Left kidney (tissue), 2 donors: ENCODE results near the gene DXO. TPM values are rescaled to one million over a fixed set of nuclear protein-coding genes. Genes with fewer than 3 reads are reported as not detected.
A peak's percentile ranks its signal among the peaks of the same experiment; 100 is the strongest.
"Not testable (repeated sequence)": the region's sequence is repeated elsewhere in the genome, so short reads cannot be mapped to it uniquely, and the experiment has no call there.

Experiments
- DNase-seq: peaks from one replicate; pipeline ENCODE4 v3.0.0-alpha.2; 2013
- polyA plus RNA-seq: library from polyadenylated mRNA; unstranded; fragments of 120-200 nt; gene quantifications from one replicate; pipeline ENCODE4 v1.2.1, GENCODE V29; 2013; ENCODE audit not compliant: insufficient read length

Gene DXO
- polyA plus RNA-seq, 1 donor, result 29.4 TPM

- DNase-seq, result peak; percentile 97
These were observed 12.9 kb downstream of the DXO start, which contains the start of the genes NELFE and SKIC2 for GRCh38 chr6:31958741-31959739. Gene NELFE (minus strand): TSS chr6:31958971. CDS start chr6:31958446, 525 bp downstream. Gene SKIC2 (plus strand): TSS chr6:31959175. CDS start chr6:31959193, 18 bp downstream.

DNA sequence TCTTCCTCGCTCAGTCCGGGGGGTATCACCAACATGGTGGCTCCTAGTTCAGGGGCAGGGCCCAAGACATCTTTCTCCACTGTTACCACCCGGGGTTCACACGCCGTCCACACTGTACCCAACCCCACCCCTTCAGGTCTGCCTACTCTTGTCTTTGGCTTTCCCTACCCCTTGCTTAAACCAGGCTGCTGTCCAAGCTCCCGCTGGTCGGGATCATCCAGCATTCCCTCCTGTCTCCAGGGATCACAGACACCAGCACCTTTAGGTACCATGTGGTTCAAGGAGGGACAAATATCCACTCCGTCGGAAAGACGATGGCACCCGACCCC is 13.6 kb downstream of the DXO start:
- no peak for DNase-seq

DNA sequence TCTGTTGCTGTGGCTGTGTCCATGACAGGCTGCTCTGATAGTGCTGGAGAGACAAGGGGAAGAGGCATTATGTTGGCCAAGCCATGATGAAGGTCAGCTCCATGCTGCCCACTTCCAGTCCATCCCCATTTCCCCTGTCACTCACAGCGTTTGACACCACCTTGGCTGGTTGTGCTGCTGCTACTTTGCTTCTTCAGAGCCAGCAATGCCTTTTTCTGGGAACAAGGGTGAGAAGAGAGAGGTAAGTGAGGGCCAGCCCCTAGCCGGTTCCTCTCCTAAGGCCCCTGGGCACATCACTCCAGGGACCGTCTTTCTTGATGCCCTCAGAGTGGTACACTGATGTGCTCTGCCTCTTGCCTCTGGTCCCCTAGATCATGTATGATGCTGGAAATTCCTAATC is 15.1 kb downstream of the DXO start:
- DNase-seq, result no peak

DNA sequence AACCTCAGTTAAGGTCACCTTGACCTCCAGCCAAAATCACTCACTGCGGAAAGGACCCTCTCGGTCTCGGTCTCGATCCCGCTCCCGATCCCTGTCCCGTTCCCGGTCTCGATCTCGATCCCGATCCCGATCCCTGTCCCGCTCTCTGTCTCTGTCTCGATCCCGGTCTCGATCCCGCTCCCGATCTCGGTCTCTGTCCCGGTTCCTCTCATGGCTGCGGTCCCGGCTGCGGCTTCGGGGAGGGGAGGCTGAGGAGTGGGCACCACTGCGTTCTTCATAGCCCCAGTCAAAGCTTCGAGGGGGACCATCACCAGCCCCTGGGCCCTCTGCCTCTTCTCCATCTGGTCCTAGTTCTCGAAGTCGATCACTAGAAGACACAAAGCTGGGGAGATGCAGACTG is 17.4 kb downstream of the DXO start:
- no peak for DNase-seq

DNA sequence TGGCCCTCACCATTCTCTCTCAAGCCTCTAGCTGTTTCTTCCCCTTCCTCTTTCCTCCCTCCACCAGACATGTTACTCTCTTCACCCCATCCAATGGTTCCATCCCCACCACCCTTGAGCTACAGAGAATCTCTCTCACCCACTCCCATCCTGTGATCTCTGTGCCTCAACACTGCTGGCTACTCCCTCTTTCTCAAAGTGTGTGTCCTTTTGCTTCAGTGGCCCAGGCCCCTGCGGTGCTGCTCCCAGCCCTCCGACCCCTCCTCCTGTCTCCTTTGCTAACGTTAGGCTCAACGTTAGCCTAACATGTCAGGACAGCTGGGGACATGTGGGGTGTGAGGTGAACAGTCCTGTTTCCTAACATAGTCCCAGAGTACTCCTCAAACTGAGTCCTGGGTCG is 19.0 kb downstream of the DXO start:
- DNase-seq, result no peak

DNA sequence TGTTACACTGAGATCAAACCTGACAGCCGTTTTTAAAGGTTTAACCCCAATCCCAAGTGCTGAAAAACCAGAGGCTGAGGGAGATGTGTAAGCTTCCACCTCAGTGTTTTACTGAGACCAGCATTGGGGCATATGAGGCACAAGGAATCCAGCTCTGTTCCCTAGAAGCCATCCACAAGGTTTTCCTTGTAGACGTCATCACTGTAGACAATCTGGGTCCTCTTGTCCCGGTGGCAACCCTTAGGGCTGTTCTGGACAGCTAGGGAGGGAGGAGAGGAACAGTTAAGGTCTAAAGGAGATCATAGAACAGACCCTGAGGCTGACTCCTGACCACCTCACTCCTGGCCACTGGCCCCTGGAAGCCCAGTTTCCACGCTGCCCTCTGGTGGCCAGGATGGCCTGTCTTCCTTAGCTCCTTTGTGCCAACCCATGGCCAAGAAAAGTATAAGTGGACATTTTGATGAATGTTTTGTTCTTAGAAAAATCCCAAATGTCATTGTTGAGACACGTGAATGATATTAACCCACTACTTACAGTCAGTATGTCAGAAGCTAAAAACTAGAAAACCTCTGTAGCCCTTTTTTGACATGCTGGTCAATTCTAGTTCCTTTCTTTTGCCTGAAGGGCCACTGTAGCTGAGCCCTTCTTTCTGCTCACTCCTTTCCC is 19.7 kb downstream of the DXO start:
- peak; percentile 48 for DNase-seq

DNA sequence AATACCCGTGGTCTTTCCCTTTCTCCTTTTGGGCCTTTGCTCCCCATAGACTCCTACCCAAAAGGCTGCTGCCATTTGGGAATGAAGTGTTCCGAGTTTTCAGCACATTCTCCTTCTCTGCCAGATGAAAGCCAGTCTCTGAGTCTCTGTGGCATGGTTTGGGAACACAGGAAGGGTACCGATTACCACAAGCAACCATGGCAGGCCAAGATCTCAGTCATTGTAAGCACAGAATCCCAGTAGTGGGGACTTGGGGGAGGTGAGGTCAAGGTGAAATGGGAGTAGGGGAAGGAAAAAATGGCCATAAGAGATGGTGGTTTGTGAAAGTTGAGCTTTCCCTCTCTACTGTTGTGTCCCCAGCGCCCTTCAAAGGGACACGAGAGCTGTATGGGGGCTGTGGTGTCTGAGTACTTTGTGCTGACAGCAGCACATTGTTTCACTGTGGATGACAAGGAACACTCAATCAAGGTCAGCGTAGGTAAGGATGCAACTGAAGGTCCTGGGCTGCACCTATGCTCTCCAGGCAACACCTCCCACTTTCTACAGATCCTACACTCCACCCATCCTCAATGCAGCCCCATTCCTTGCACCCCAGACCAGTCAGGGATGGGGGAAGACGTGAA is 21.9 kb downstream of the DXO start:
- no peak for DNase-seq

DNA sequence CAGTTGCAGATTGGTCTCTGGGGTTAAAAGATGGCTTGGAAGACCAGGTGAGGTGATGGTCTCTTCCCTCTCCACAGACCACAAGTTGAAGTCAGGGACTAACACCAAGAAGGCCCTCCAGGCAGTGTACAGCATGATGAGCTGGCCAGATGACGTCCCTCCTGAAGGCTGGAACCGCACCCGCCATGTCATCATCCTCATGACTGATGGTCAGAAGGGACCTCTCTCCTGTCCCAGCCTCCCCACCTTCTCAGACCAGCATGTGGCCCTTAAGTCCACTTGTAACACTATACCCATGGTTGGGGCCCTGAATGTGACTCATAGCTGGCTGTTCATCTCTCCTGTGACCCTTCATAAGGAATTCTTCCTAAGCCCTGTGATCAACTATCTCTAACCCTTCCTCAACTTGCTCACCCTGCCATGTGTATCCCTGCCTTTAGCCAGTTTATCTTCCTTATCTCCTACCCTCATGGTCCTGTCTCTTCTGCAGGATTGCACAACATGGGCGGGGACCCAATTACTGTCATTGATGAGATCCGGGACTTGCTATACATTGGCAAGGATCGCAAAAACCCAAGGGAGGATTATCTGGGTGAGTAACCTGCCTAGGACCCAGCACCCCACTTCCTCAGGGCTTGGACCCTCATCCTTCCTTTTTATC is 23.1 kb downstream of the DXO start:
- DNase-seq, result no peak

- DNase-seq, result no peak
These were observed 23.6 kb downstream of the DXO start for GRCh38 chr6:31948306-31948705.

- DNase-seq, result no peak
These were observed 24.1 kb downstream of the DXO start for GRCh38 chr6:31947864-31948263.

GRCh38 chr6:31947070-31947675 is 24.8 kb downstream of the DXO start:
- no peak for DNase-seq

- no peak for DNase-seq
These were observed 25.5 kb downstream of the DXO start for GRCh38 chr6:31946370-31946885.

GRCh38 chr6:31945507-31946369 is 26.2 kb downstream of the DXO start, which contains the start of gene CFB:
Gene CFB (plus strand): TSS chr6:31946095. CDS start chr6:31946222, 127 bp downstream.
- peak; percentile 29 for DNase-seq

- DNase-seq, result no peak
These were observed 26.8 kb downstream of the DXO start for GRCh38 chr6:31945154-31945506.

DNA sequence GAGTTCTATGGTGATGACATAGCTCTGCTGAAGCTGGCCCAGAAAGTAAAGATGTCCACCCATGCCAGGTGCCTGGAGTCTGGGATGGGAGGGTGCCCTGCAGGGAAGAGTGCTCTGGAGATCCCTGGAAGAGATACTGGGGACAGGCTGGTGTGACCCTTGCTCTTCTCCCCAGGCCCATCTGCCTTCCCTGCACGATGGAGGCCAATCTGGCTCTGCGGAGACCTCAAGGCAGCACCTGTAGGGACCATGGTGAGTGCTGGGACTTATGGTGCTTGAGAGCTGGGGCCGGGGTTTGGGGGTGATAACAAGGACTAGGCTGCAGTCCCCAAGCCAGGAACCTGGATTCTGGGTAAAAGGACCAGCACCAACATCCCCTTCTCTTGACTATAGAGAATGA is 28.2 kb downstream of the DXO start:
- DNase-seq, result no peak

DNA sequence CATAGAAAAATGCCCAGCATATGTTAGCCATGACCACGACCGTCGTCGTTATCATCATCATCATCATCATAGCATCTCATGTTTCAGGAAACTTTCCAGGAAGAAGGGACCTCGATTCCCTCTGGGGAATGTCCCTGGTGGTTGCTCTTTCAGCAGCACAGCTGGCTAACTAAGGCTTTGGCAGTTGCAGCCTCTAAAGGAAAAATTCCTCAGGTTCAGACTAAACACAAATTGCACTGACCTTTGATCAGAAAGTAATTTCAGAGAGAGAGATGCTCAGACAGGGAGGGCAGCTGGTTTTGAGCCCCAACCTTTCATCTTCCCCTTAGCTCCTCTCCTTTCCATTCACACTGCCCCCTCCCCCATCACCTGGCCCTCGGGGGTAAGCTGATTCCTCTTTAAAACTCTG is 31.7 kb downstream of the DXO start:
- DNase-seq, result no peak

GRCh38 chr6:31935823-31936222 is 36.1 kb downstream of the DXO start:
- DNase-seq, result no peak

- no peak for DNase-seq
These were observed 36.9 kb downstream of the DXO start for GRCh38 chr6:31935021-31935420.

GRCh38 chr6:31933537-31933936 is 38.4 kb downstream of the DXO start:
- no peak for DNase-seq

DNA sequence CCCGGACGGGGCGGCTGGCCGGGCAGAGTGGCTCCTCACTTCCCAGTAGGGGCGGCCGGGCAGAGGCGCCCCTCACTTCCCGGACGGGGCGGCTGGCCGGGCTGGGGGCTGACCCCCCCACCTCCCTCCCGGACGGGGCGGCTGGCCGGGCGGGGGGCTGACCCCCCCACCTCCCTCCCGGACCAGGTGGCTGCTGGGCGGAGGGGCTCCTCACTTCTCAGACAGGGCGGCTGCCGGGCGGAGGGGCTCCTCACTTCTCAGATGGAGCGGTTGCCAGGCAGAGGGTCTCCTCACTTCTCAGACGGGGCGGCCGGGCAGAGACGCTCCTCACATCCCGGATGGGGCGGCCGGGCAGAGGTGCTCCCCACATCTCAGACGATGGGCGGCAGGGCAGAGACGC is 39.8 kb downstream of the DXO start:
- DNase-seq, result not testable (repeated sequence)

GRCh38 chr6:31930962-31931361 is 41.0 kb downstream of the DXO start:
- no peak for DNase-seq
